ENCODE data around the gene ITPR2. TPM values are rescaled to one million over a fixed set of nuclear protein-coding genes. Genes with fewer than 3 reads are reported as not detected.

ITPR2 gene
- total RNA-seq, 2 experiments from 2014 or later = 25.6 to 44.7 TPM

DNA sequence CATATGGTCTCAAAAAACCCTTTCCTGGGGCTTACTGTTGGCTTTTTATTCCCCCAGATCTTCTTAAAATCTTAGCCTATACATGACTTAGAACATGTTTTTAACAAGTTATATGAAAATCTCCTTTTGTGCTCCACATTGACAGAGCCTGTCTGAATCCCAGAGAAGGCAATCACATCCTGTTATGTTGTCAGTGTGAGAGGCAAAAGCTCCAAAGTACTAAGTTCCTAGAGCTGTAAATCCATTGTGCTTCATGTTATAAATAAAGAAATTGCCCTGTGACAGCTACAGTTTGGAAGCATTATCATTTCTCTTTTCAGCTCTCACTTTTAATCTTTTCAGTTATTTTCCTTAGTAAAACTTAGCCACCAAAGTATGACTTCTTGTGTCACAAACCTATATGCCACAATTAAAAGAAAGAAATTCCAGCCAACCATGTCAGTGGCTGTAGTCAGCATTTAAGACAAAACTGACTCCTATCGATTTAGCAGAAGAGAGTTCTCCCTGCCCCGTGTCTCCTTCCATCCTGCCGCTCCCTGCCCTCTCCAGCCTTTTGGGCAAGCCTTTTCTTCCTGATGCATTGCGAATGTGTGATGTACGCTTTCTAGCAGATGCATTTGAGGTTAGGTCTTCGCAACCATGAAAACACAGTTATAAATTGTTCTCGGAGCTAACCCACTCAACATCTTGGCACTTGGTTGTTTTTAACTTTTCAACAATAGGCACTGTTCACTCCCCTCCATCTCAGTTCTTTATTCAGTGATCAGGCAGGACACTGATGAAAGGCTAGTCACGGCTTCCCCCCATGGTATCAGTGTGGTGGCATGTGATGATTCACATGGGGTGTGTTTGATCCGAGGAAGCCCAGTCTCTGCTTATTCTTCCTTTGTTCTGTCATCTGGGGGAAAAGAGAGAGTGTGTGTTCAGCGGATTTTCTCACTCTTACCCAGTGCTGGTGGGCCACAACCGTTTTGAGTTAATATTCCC lies 494.1 kb downstream of the ITPR2 start:
- no peaks in the 10 kb centered on the region for H3K9me3 ChIP-seq (ENCODE audit: low read length)
- no peaks in the 10 kb centered on the region for H3K36me3 ChIP-seq (ENCODE audit: insufficient read depth, low read length)
- no peak overlapping the region for H3K4me3 ChIP-seq (ENCODE audit: low read depth, low read length, poor library complexity, severe bottlenecking)
- H3K4me1 ChIP-seq (ENCODE audit: insufficient read depth, low read length, poor library complexity, severe bottlenecking) = no peaks in the 10 kb centered on the region
- H4K20me1 ChIP-seq (ENCODE audit: insufficient read depth, low read length) = no peaks in the 10 kb centered on the region
- H3K4me2 ChIP-seq (ENCODE audit: low read length) = no peak overlapping the region
- no peaks in the 10 kb centered on the region for H3K9me2 ChIP-seq (ENCODE audit: insufficient read depth, low read length)
- H3K79me2 ChIP-seq (ENCODE audit: insufficient read depth, low read depth, low read length) = no peaks in the 10 kb centered on the region
- H3K27ac ChIP-seq (ENCODE audit: low read depth, low read length, poor library complexity, severe bottlenecking) = no peak overlapping the region
- intact Hi-C loops (cut with micrococcal nuclease; ENCODE audit: unreplicated experiment) = no loop called here
- no peak overlapping the region for H2AFZ ChIP-seq (ENCODE audit: low read length)
- TF ChIP-seq, protein P1, sequence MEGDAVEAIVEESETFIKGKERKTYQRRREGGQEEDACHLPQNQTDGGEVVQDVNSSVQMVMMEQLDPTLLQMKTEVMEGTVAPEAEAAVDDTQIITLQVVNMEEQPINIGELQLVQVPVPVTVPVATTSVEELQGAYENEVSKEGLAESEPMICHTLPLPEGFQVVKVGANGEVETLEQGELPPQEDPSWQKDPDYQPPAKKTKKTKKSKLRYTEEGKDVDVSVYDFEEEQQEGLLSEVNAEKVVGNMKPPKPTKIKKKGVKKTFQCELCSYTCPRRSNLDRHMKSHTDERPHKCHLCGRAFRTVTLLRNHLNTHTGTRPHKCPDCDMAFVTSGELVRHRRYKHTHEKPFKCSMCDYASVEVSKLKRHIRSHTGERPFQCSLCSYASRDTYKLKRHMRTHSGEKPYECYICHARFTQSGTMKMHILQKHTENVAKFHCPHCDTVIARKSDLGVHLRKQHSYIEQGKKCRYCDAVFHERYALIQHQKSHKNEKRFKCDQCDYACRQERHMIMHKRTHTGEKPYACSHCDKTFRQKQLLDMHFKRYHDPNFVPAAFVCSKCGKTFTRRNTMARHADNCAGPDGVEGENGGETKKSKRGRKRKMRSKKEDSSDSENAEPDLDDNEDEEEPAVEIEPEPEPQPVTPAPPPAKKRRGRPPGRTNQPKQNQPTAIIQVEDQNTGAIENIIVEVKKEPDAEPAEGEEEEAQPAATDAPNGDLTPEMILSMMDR (conservative IDR thresholded peaks at IDR 0.05; ENCODE audit: low read length) = no peak
- no peak for TF ChIP-seq EZH2phosphoT487 (IDR thresholded peaks at IDR 0.05; ENCODE audit: borderline replicate concordance, low read depth, low read length)
- ChIA-PET POLR2A (interaction anchor here (0.7 to 0.9 kb wide), 3 partner anchors 73 to 74 kb away, joined by 3 to 4 read pairs (median 3); no protein-coding TSS in a partner anchor), CTCF (ENCODE audit: unreplicated experiment) (no interaction called here)
- no peak for DNase-seq (ENCODE audit: low spot score)
- no TSS peak for BruUV-seq (replicated peaks)

DNA sequence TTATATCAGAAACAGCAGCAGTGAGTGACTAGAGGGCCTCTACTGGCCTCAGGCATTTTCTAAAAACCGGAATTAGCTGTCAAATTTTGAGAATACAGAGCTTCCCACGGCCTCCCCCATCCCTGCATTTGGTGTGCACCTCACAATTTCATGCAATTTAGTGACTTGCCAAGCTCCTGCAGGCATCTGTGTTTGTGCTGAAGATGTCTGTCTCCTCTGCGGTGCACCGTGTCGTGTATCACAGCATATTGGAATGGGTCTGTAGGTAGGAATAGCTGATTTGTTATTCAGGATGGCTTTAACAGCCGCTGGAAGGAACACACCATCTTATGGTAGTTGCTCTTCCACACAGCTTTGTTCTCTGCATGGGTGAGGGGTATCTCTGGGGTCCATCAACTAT lies 497.3 kb downstream of the ITPR2 start:
- TF ChIP-seq, protein P1 (conservative IDR thresholded peaks at IDR 0.05; ENCODE audit: low read length) = no peak
- no peak for TF ChIP-seq EZH2phosphoT487 (IDR thresholded peaks at IDR 0.05; ENCODE audit: borderline replicate concordance, low read depth, low read length)

More for the DNA sequence above, 497.3 kb downstream of the ITPR2 start:
- Histone ChIP-seq H3K9me3 (ENCODE audit: low read length) (no peaks in the 10 kb centered on the region), H3K79me2 (ENCODE audit: insufficient read depth, low read depth, low read length) (no peaks in the 10 kb centered on the region), H3K4me2 (ENCODE audit: low read length) (no peak overlapping the region), H3K4me1 (ENCODE audit: insufficient read depth, low read length, poor library complexity, severe bottlenecking) (no peaks in the 10 kb centered on the region), H3K4me3 (ENCODE audit: low read depth, low read length, poor library complexity, severe bottlenecking) (no peak overlapping the region), H3K9me2 (ENCODE audit: insufficient read depth, low read length) (no peaks in the 10 kb centered on the region), H2AFZ (ENCODE audit: low read length) (no peak overlapping the region), H3K36me3 (ENCODE audit: insufficient read depth, low read length) (no peaks in the 10 kb centered on the region), H4K20me1 (ENCODE audit: insufficient read depth, low read length) (no peaks in the 10 kb centered on the region), H3K27ac (ENCODE audit: low read depth, low read length, poor library complexity, severe bottlenecking) (no peak overlapping the region)
- POLR2A ChIA-PET = interaction anchor here (1.0 to 1.1 kb wide), 2 partner anchors 12 to 18 kb away, joined by 3 read pairs; no protein-coding TSS in a partner anchor
- DNase-seq (ENCODE audit: low spot score) = no peak
- CTCF ChIA-PET (ENCODE audit: unreplicated experiment) = interaction anchor here (0.6 kb wide), 1 partner anchor 65 kb away, joined by 3 read pairs; no protein-coding TSS in a partner anchor
- intact Hi-C loops (cut with micrococcal nuclease; ENCODE audit: unreplicated experiment) = no loop called here
- BruUV-seq (replicated peaks) = no TSS peak
